Measurements from ENCODE around the gene DOCK2.

The DOCK2 gene

DNA sequence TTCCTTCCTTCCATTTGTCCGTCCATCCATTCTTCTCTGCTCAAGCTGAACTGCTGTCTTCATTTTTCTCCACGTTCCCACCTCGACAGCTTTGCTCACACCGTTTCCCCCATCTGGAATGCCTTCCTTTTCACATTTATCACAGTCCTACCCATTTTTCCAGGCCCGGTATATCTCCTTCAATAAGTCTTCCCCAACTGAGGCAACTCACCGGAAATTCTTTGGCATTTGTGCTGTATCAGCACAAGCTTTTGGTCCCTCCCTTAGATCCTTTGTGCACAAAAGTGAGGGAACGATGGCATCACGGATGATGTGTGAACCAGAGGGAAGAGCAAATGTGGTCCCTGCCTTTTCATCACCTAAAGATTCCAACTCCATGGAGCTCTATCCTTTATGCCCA is 388.8 kb downstream of the DOCK2 start:
- no peak for DNase-seq

DNA sequence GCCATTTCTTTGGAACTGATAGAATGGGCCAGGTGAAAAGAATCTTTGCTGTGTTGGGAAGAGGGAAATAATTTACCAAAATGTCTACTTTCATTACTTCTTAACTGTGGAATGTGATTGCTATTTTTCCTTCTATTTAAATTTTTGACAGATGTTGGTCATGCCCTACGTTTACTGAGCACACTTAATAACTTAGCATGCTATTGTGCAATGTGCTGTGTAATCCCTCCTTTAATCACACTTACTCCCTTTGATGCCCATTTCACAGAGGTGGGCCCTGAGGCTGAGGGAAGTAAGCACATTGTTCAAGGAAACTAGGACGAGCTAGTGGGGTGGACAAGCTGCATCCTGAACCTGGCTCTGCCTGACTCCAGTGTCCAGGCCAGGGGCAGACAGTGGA is 391.0 kb downstream of the DOCK2 start:
- DNase-seq, result no peak

DNA sequence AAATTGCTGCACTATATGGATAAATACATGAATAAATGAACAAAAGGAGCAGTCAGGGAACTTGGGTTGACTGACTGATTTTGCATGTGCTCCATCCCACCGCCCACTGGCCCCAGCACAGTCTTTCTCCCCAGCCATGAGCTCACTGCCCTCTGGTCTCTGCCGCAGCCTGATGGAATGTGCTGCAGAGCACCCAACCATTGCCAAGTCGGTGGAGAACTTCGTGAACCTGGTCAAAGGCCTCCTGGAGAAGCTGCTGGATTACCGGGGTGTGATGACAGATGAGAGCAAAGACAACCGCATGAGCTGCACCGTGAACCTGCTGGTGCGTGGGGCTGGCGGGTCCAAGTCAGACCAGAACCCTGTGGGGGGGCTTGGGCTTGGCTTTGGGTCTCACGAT is 397.2 kb downstream of the DOCK2 start:
- no peak for DNase-seq

DNA sequence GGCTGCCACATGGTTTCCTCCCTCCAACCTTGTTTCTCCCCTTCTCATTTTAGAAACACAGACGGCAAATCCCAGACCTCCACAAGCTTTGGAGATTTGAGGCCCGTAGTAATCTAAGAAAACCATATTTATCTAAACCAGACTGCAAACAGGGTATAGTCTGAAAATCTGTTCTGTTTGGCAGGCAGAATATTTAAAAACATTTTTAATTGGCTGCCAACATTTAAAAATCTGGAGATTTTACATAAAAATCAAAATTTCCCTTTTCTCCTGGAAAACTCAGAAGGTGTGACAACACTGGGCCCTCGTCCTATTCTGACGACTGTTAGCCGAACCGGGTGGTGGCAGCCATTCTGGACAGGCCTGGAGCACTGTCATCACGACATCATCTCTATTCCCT is 401.2 kb downstream of the DOCK2 start:
- no peak for DNase-seq

DNA sequence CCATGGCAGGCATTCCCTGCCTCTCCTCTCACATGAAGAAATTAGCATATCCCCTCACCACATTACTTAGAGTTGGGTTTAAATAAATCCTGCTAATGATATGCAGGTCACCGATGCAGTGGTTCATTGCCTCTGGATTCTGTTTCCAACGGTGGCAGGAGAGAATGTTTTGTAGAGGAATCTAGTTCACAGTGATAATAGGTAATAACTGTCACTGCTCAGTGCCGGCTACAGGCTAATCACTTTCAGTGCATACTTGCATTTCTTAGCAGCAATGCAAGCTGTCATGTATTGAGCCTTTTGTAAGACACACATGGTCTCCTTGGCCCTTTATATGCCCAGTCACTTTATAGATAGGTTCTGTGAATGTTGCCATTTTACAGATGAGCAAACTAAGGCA is 402.8 kb downstream of the DOCK2 start:
- no peak for DNase-seq

DNA sequence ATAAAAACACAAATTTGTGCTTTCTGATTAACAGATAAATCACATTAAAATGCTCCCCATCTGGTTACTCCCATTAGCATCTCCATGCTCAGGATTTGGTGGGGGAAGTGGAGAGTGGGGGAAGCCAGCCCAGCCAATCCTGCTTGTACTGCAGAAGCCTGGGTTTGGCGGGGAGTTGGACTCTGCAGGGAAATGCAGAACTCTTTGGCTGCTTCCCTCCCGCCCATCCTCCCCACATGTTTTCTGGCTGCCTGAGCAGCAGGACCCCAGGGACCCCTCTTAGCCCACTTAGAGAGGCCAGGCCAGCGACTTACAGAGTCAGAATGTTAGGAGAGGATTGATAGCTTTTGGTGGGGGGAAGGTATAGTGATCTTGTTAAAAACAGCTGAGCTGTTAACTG is 409.2 kb downstream of the DOCK2 start:
- DNase-seq, result no peak

DNA sequence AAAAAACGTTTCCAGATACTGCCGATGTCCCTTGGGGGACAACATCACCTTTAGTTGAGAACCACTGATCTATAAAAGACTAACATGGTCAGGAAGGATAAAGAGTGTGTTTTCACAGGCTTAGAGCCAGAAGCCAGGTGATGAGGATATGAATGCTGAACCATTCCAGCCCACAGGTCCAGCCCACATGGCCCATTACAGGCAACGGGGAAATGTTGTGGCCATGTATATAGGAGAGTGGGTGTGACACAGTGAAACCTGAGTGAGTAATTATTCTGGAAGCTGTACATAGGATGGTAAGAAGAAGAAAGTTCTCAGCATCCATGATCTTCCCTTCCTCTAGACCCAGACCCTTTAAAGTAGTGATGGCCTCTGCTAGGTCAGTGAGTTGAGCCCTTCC is 412.6 kb downstream of the DOCK2 start:
- DNase-seq, result no peak

DNA sequence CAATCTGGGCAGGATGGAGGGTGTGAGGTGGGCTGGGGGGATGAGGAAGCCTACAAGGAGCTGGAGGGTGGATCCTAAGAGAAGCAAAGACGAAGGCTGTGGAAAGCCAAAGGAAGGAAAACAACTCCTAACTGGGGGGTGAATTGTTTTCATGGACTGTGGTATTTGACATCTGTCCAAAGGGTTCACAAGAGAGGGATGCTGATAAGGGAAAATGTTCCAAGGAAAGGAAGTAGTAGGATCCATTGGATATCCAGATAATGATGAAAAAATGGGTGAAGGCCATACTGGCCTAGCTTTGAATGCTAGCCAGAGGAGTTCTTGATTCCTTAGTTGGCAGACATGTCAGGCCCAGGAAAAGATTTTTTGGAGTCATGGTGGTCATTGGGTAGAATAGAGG is 416.8 kb downstream of the DOCK2 start:
- no peak for DNase-seq

DNA sequence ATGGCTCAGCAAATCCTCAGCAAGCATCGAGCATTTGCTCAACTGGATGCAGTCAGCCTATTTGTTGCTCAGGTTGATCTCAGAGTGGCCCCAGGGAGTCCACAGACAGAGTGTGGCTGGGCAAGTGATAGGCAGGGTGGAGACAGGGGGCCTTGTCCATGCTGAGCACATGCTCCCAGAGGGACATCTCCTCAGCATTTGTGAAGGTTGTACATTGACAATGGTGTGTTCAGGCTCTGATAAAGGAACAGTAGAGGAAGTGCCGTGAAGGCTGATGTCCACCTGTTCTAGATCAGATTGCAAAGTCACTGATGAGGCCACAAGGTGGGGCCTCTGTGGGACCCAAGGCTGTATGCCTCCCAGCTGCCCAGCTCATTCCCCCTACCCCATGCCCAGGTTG is 418.5 kb downstream of the DOCK2 start:
- no peak for DNase-seq

DNA sequence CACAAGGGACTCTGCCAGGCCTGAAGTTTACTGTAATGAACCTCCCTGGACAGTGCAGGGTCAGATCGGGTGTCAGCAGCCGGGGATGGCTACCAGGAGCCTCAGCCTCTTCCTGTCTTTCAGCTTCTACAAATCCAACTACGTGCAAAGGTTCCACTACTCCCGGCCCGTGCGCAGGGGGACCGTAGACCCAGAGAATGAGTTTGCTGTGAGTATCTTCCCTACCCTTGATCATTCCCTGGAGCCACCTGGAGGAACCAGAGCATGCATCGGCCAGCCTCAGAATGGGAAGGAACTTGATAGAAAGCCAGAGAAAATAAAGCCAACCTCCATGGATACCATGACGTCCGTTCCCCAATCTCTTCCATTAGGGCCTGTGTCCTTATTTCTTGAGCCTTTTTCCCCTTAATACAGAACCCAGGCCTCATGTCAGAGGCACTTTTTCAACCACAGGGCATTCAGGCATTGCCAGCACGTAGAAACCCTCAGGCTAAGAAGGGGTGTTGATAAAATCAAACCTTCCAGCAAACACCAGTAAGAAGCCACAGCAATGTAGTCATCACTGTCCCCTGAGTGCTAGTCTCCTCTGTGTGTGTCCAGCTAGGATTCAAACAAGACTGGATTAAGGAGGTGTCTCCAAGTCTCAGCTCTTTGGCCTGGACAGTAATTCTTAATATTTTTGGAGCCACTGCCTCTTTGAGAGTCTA is 419.6 kb downstream of the DOCK2 start:
- no peak for DNase-seq

DNA sequence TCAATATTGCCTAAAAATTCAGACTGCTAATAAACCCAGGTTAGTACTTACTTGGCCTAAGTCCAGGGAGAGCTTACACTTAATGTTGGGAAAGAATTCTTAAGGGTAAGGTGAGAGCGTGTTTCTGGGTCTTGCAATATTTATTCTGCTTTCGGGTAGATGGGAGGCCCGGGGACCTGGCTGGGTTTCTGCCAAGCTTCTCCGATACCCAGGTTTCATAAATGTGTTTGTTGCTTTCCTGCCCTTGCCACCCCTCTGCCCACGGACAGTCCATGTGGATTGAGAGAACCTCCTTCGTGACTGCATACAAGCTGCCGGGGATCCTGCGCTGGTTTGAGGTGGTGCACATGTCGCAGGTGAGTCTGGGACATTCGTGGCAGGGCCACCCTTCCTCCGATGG is 420.2 kb downstream of the DOCK2 start:
- DNase-seq, result no peak

DNA sequence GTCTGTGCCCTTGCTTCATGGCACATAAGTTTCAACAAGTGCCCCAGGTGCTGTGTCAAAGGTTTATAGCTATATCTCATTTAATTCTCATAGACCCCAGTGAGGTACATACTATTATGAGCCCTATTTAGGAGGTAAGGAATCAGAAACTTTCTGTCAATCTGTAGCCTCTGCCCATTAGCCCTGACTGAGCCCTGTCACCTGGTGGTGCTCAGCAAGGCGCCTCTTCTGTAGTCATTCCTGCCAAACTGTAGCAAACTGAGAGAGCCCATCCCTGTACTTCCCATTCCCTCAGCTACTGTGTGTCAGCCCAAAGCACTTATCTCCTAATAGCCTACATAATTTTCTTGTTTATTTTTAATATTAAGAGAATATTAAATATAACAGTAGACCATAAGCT is 422.1 kb downstream of the DOCK2 start:
- no peak for DNase-seq

DNA sequence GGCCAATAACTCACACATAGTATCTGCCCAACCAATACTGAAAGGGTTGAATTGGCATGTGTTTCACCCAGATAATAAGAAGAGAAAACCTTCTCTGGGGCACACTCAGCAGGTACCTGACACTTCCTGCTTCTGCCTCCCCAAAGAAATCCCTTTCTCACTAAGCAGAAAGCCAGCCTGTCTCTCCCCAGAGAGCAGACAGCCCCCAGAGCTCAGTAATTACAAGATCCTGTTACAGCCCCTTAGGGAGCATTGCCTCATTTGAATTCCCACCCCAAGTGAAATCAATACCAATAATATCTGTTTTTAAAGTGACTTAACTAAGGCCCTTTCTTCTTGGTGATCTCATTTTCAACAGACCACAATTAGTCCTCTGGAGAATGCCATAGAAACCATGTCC is 430.1 kb downstream of the DOCK2 start:
- no peak for DNase-seq

DNA sequence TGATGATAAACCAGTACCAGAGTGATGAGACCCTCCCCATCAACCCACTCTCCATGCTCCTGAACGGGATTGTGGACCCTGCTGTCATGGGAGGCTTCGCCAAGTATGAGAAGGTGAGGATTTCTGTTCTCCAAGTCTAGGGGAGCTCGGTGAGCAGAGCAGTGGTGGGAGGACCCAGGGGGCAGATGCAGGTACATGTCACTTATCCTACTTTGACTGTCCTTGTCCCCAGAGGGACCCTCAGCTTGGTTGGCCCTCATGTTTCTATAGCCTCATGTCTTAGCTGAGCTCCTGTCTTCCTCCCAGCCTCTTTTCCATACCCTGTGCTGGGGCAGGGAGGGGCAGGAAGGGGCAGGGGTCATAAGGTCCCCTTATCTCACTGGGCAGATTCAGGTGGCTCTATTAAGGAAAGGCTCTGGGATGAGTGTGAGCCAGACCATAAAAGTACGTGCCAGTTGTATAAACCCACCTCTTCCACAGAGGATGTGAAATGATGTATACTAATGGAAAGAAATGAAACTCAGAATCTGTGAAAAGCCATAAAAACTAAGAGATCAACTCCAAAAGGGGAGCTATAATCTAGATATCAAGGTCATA is 430.6 kb downstream of the DOCK2 start:
- DNase-seq, result no peak

DNA sequence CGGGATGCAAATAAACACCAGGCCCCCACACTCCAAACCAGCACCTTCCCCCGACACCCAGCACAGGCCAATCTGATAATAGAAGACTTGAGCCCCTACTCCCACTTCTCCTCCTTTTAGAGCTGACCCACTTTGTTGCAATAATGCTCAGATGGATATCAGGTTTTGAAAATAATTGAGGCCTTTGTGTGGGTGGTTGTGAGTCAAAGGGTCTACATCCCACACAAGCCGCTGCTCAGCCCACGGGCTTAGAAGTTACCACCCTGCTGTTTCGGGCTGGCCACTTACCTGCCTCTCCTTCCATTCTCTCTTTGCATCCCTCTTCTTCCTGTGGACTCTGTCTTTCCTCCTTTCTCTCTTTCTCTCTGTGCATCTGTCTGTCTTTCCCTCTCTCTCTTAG is 432.4 kb downstream of the DOCK2 start:
- DNase-seq, result no peak

DNA sequence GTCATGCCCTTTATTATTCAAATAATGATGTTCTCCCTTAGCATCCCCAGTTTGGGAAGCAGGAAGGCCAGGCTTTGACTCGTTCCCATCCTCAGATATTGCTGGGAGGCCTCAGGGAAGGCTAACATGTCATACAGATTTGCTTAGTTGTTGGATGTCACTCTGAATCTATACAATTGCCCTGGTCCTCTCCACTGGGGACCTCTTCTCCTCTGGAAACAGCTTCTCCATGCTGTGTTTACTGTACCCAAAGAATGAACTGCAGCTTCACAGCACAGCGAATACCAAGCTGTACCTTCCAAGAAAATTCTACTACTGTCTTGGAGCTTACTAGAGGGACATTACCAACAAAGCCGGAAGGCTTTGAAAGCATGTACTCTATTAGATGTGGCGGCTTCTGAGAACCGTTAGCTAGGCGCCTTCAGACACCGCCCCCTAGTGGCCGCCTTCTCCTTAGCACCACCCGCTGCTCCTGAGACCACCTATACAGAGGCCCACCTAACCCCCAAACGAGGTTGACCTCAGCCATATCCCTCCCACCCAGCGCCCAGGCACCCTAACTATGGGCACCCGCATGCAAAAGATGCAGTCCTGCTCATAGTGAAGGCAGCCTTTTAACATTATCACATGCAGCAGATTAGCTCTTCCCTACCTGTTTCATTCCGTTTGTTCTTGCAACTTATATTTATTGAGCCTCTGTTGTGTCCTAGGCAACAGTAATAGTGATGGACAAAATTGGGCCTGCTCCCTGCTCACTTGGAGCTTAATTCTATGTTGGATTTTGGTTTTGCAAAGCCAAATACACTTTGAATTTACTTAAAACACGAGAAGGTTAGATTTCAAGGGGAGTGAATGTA is 433.7 kb downstream of the DOCK2 start:
- DNase-seq, result peak in 19 of 58 donors; percentile 2 to 43 (median 8)

DNA sequence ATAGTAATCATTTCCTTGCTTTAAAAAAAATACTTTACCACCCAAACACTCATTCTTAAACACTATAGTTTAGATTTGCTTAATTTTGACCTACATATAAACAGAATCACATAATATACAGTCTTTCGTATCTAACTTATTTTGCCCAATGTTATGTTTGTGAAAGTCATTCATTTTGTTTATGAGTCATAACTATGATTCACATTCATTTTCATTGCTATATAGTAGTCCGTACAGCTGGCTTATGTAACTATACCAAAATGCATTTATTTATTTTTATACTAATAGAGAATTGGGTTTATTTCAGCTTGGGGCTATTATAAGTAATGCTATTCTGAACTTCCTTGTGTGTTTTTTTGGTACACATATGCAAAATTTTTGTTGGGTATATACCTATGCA is 434.7 kb downstream of the DOCK2 start:
- DNase-seq, result no peak

DNA sequence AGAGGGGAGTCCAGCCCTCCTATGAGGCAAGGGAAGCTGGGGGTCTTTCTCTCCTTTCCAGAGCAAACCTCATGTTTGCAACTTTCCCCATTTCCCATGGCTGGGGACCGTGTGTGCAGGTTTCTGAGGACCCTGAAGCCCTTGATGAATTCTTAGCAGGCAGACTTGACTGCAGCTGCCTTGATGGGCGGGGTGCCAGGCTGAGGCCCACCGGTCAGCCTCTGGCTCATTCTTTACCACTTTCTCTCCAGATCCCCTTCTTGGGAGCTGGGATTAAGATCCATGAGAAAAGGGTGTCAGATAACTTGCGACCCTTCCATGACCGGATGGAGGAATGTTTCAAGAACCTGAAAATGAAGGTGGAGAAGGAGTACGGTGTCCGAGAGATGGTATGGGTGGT is 438.6 kb downstream of the DOCK2 start:
- no peak for DNase-seq

DNA sequence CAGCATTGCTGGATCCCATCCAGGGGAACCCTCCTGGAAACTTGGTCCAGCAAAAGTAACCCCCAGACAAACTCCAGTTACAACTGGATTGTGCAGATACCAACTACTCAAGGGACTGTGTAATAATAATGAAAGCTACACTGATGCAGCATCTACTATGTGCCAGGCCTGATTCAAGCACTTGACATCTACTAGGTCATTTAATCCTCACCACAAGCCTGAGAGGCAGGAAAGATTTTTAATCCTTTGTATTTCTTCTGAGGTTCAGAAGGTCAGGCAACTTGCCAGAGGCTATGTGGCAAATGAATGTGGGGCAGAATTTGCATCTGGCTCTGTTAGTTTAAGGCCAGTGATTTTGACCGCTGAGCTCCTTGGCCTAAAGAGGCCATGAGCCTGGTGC is 439.1 kb downstream of the DOCK2 start:
- DNase-seq, result no peak

DNA sequence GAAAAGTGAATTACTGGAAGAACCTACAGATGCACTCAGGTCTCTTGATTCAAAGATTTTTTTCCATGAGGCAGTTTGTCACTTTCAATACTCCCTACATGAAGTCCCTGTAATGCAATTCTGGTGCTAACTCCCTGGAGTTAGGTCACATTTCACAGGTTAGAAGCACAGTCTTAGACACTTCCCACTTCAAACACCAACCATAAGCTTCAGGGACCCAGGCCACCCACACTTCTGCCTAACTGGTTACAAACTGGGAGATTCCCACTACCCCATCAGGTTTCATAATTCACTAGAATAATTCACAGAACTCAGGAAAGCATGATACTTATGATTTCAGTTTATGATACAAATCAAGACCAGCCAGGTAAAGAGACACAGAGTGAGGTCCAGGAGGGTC is 439.7 kb downstream of the DOCK2 start:
- DNase-seq, result no peak

DNA sequence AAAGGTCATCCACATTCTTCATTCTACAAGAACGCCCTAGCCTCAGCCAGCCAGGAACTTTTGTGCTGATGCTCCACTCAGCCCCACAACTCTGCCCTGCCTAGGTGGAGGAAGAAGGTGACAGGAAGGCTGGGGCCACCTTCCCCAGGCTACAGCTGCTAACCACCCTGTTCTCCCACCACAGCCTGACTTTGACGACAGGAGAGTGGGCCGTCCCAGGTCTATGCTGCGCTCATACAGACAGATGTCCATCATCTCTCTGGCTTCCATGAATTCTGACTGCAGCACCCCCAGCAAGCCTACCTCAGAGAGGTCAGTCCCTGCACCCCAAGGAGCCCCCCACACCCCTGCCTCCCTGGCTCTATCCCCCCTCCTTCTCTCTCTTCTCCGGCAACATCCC is 440.5 kb downstream of the DOCK2 start:
- no peak for DNase-seq

DNA sequence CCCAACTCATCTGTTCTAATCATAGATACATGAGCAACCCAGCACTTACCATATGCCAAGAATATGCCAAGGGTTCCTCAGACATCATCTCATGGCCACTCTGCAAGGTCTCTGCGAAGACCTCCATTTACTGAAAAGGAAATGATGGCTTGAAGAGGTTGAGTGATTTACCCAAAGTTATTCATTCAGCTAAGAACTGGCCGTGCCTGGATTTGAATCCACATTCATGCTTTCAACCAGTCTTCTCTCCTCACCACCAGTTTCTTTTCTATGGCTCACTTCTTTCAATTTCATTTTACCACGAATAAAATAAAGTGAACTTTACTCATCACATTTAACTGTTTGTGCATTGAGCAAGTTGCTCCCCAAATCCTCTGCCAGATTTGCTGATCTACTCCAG is 441.4 kb downstream of the DOCK2 start:
- no peak for DNase-seq

DNA sequence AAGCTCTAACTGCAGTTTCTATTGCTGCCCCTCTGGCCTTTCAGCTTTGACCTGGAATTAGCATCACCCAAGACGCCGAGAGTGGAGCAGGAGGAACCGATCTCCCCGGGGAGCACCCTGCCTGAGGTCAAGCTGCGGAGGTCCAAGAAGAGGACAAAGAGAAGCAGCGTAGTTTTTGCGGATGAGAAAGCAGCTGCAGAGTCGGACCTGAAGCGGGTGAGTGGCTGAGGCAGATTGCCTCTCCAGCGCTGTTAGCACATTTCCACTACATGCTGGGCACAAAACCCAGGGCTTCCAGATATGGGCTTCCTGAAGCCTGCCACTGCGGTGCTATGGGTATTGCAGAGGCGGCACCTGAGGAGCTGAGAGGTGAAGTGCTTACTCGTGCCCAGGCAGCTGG is 441.9 kb downstream of the DOCK2 start:
- no peak for DNase-seq

Data from anterior cingulate cortex (tissue), 58 donors.